IMR-90 (cell line): Measurements from ENCODE around the gene RPS6KA2. TPM values are rescaled to one million over a fixed set of nuclear protein-coding genes. Genes with fewer than 3 reads are reported as not detected.

Experiments used
- ATAC-seq: fragments of 200-7000 bp; cut with Tn5 transposase; 2 replicates; pipeline ENCODE4 v1.9.1; 2020; ENCODE audit warnings: low read depth, mild to moderate bottlenecking, moderate library complexity
- BruUV-seq: library from RNA; stranded (reverse); fragments of 400-500 nt; replicated peaks from 2 replicates; lab custom pipeline; 2021; lab: Mats Ljungman, UMichigan
- CTCF ChIA-PET: fragments of 300-600 bp; formaldehyde crosslinking; extraction: SDS; loops from one replicate; lab custom pipeline; 2021; ENCODE audit warnings: antibody characterized with exemption; lab: Yijun Ruan, JAX
- POLR2A ChIA-PET: fragments of 300-600 bp; sonication (Branson Sonifier 250); formaldehyde crosslinking; loops from one replicate; lab custom pipeline; 2022; ENCODE audit warnings: antibody characterized with exemption; ENCODE audit not compliant: unreplicated experiment; lab: Charles Lee
- DNase-seq: peaks from one replicate; pipeline ENCODE4 v3.0.0; 2013
- H2AFZ ChIP-seq: replicated peaks from 2 replicates; pipeline ENCODE3; 2013; ENCODE audit warnings: low read length, mild to moderate bottlenecking; ENCODE audit not compliant: poor library complexity
- H2AK5ac ChIP-seq: 2 replicates; pipeline ENCODE4 v1.6.1; 2013; ENCODE audit warnings: low read depth, low read length, inconsistent platforms
- H2AK9ac ChIP-seq: replicated peaks from 2 replicates; pipeline ENCODE3; 2013; ENCODE audit warnings: mild to moderate bottlenecking, low read depth, low read length, moderate library complexity; ENCODE audit not compliant: poor library complexity
- H2BK120ac ChIP-seq: 2 replicates; pipeline ENCODE4 v1.6.1; 2013; ENCODE audit warnings: low read depth, low read length, inconsistent platforms
- H2BK15ac ChIP-seq: 3 replicates; pipeline ENCODE4 v1.6.1; 2013; ENCODE audit warnings: low read depth, low read length, inconsistent platforms
- H2BK20ac ChIP-seq: 2 replicates; pipeline ENCODE4 v1.6.1; 2013; ENCODE audit warnings: low read depth, mild to moderate bottlenecking, inconsistent platforms, low read length, moderate library complexity
- H2BK5ac ChIP-seq: 2 replicates; pipeline ENCODE4 v1.6.1; 2013; ENCODE audit warnings: mild to moderate bottlenecking, low read depth, low read length, inconsistent platforms; ENCODE audit not compliant: poor library complexity, severe bottlenecking
- H3K14ac ChIP-seq: replicated peaks from 2 replicates; pipeline ENCODE4 v1.6.1; 2013; ENCODE audit warnings: low read depth, low read length, inconsistent platforms
- H3K18ac ChIP-seq: 2 replicates; pipeline ENCODE4 v1.6.1; 2013; ENCODE audit warnings: low read depth, low read length, control low read depth
- H3K23ac ChIP-seq: 2 replicates; pipeline ENCODE4 v1.6.1; 2013; ENCODE audit warnings: low read depth, low read length, inconsistent platforms
- H3K27ac ChIP-seq: 2 replicates; pipeline ENCODE4 v1.5.1; 2013; ENCODE audit warnings: mild to moderate bottlenecking, control low read depth, low read length; ENCODE audit not compliant: insufficient read depth
- H3K27me3 ChIP-seq: 2 replicates; pipeline ENCODE4 v1.6.1; 2013; ENCODE audit warnings: low read length; ENCODE audit not compliant: control insufficient read depth, insufficient read depth
- H3K36me3 ChIP-seq: 2 replicates; pipeline ENCODE4 v1.6.1; 2013; ENCODE audit warnings: low read length, mixed read lengths; ENCODE audit not compliant: control insufficient read depth, insufficient read depth
- H3K4ac ChIP-seq: 2 replicates; pipeline ENCODE4 v1.6.1; 2013; ENCODE audit warnings: low read depth, low read length, inconsistent platforms
- H3K4me1 ChIP-seq: 2 replicates; pipeline ENCODE4 v1.6.1; 2013; ENCODE audit warnings: low read length, mixed read lengths; ENCODE audit not compliant: control insufficient read depth, insufficient read depth
- H3K4me2 ChIP-seq: 2 replicates; pipeline ENCODE4 v1.6.1; 2013; ENCODE audit warnings: low read depth, mild to moderate bottlenecking, control low read depth, low read length, moderate library complexity
- H3K4me3 ChIP-seq: 2 replicates; pipeline ENCODE4 v1.5.1; 2013; ENCODE audit warnings: low read depth, mild to moderate bottlenecking, control low read depth, low read length, moderate library complexity; ENCODE audit not compliant: insufficient read depth
- H3K56ac ChIP-seq: 2 replicates; pipeline ENCODE4 v1.6.1; 2013; ENCODE audit warnings: low read length, inconsistent platforms; ENCODE audit not compliant: insufficient read depth; ENCODE audit errors: extremely low read depth
- H3K79me1 ChIP-seq, 2 experiments: 2 replicates each; pipeline ENCODE4 v1.6.1; 2013; ENCODE audit warnings: low read length in 2 of 2, inconsistent platforms in 1 of 2, low read depth in 1 of 2
- H3K9ac ChIP-seq: 2 replicates; pipeline ENCODE4 v1.6.1; 2013; ENCODE audit warnings: low read depth, low read length, control low read depth
- H3K9me1 ChIP-seq: 2 replicates; pipeline ENCODE4 v1.6.1; 2013; ENCODE audit warnings: low read length, inconsistent platforms; ENCODE audit not compliant: insufficient read depth
- H3K9me3 ChIP-seq: 2 replicates; pipeline ENCODE4 v1.6.1; 2013; ENCODE audit warnings: low read length; ENCODE audit not compliant: control insufficient read depth, insufficient read depth
- H4K20me1 ChIP-seq: 2 replicates; pipeline ENCODE4 v1.6.1; 2013; ENCODE audit warnings: low read length, inconsistent platforms; ENCODE audit not compliant: insufficient read depth
- H4K5ac ChIP-seq: 2 replicates; pipeline ENCODE4 v1.6.1; 2013; ENCODE audit warnings: mild to moderate bottlenecking, low read depth, low read length, control low read depth
- H4K8ac ChIP-seq, 2 experiments: 2 replicates each; pipeline ENCODE4 v1.6.1; 2013; ENCODE audit warnings: low read depth in 2 of 2, low read length in 2 of 2, control low read depth in 1 of 2, inconsistent platforms in 1 of 2
- H4K91ac ChIP-seq: 2 replicates; pipeline ENCODE4 v1.6.1; 2013; ENCODE audit warnings: low read depth, low read length, inconsistent platforms; ENCODE audit not compliant: insufficient read depth
- NFE2L2 ChIP-seq: fragments of 150-350 bp; IDR thresholded peaks from 2 replicates; pipeline ENCODE4 v1.6.1; 2016; ENCODE audit warnings: low read depth, mild to moderate bottlenecking, low read length
- USF2 ChIP-seq: fragments of 150-350 bp; IDR thresholded peaks from 2 replicates; pipeline ENCODE4 v1.6.1; 2017; ENCODE audit warnings: mild to moderate bottlenecking, antibody characterized with exemption, low read length, low read depth
- WGBS, 2 experiments: methylation state at CpG; one replicate each; pipeline versions ENCODE4 v1.1.5 to v1.1.7; 2013; ENCODE audit warnings: missing lambda C conversion rate in 2 of 2; ENCODE audit not compliant: insufficient read length in 1 of 2; ENCODE audit errors: extremely low coverage in 2 of 2; 5-methylcytosine and 5-hydroxymethylcytosine counted together
- dilution Hi-C: fragments of 300-500 bp; cut with HindIII; formaldehyde crosslinking; loops from one replicate; pipeline ENCODE4 v1.14.3; 2018; ENCODE audit warnings: low sequenced_read_pairs; ENCODE audit not compliant: unreplicated experiment
- in situ Hi-C: fragments of 300-500 bp; cut with MboI; formaldehyde crosslinking; loops from 3 replicates; pipeline ENCODE4 v1.14.3; 2019; ENCODE audit warnings: low sequenced_read_pairs, inconsistent platforms, mixed read lengths
- intact Hi-C: fragments of 100-400 bp; cut with micrococcal nuclease; formaldehyde crosslinking; loops from 2 replicates; pipeline ENCODE4 v1.10.0; 2022
- polyA plus RNA-seq, 3 experiments: library from polyadenylated mRNA; depleted of rRNA; stranded (reverse); fragments of >200 nt; gene quantifications; 2 replicates each; pipeline ENCODE4 v1.2.3, GENCODE V29; 2012; ENCODE audit warnings: low replicate concordance in 1 of 3
- total RNA-seq: library from RNA; depleted of rRNA; stranded (reverse); fragments of >200 nt; gene quantifications from 2 replicates; pipeline ENCODE4 v1.2.3, GENCODE V29; 2012

The RPS6KA2 gene
- total and polyA plus RNA-seq, 2 of the 4 experiments (the other 2 are of a cell fraction), result 26.9 to 31.3 TPM

- Histone ChIP-seq H3K4me3 (no peak within 1 kb of the TSS), H3K9ac (no peak within 1 kb of the TSS), H3K4me1 (peaks cover 22% of the 10 kb centered on the region), H2AK9ac (no peak within 1 kb of the TSS), H2BK5ac (no peak within 1 kb of the TSS), H3K56ac (no peak within 1 kb of the TSS), H3K27me3 (no peaks in the 10 kb centered on the region), H3K9me3 (no peaks in the 10 kb centered on the region), H4K5ac (no peak within 1 kb of the TSS), H3K79me1 (peaks cover 46 to 63% of the 10 kb centered on the region in 2 experiments), H4K91ac (no peak within 1 kb of the TSS), H4K20me1 (peaks cover 29% of the 10 kb centered on the region; the same call in 1 of the 2 replicates), H2BK20ac (no peak within 1 kb of the TSS), H2AFZ (no peak within 1 kb of the TSS), H3K4ac (no peak within 1 kb of the TSS), H3K14ac (no peak within 1 kb of the TSS), H3K18ac (no peak within 1 kb of the TSS), H4K8ac (no peak within 1 kb of the TSS), H2AK5ac (peak within 1 kb of the TSS; percentile 4; the same call in 1 of the 2 replicates), H3K9me1 (peaks cover 14% of the 10 kb centered on the region; the same call in 1 of the 2 replicates), H3K23ac (no peak within 1 kb of the TSS), H3K4me2 (no peak within 1 kb of the TSS), H3K27ac (no peak within 1 kb of the TSS), H2BK15ac (no peak within 1 kb of the TSS), H3K36me3 (peaks cover 12% of the 10 kb centered on the region; the same call in 1 of the 2 replicates), H2BK120ac (no peak within 1 kb of the TSS)
- no TSS peak for BruUV-seq
- TF ChIP-seq USF2 (peak; percentile 61), NFE2L2 (no peak)
- ChIA-PET CTCF (interaction anchor here (1.0 kb wide), 1 partner anchor 15 kb away, joined by 4 read pairs; no protein-coding TSS in a partner anchor), POLR2A (no interaction called here)
- ATAC-seq (no peak), DNase-seq (no peak)
- intact Hi-C loops, result no loop called here
- dilution Hi-C loops, result no loop called here
- in situ Hi-C loops, result no loop called here
- no CpG with 5 or more reads among the region's 9 CpGs for WGBS, 2 experiments
Measured at GRCh38 chr6:166586424-166587156, 40.5 kb downstream of the RPS6KA2 start, which contains the start of gene RAMACL. RAMACL (minus strand) TSS chr6:166586678; CDS start chr6:166586477, 201 bp downstream.
